HepG2 (cell line): ENCODE results near the gene ASB4. TPM values are rescaled to one million over a fixed set of nuclear protein-coding genes. Genes with fewer than 3 reads are reported as not detected.

Source experiments
- ATAC-seq: fragments of 200-7000 bp; cut with Tn5 transposase; 3 replicates; pipeline ENCODE4 v1.9.1; 2020; ENCODE audit warnings: mild to moderate bottlenecking, moderate library complexity
- BruUV-seq: library from RNA; stranded (reverse); fragments of 400-500 nt; replicated peaks from 2 replicates; lab custom pipeline; 2021; lab: Mats Ljungman, UMichigan
- CTCF ChIA-PET: fragments of 300-600 bp; formaldehyde crosslinking; extraction: SDS; loops from one replicate; lab custom pipeline; 2021; ENCODE audit warnings: low total read pairs, inconsistent platforms, low intra/inter-chr PET ratio; lab: Yijun Ruan, JAX
- POLR2A ChIA-PET: fragments of 350-600 bp; sonication (Branson Sonifier 250); formaldehyde crosslinking; loops from one replicate; lab custom pipeline; 2020; ENCODE audit warnings: antibody characterized with exemption, inconsistent platforms; lab: Yijun Ruan, JAX
- DNase-seq: peaks from one replicate; pipeline ENCODE4 v3.0.0-alpha.2; 2015; ENCODE audit warnings: low spot score
- FAIRE-seq: peaks from 3 replicates; lab custom pipeline; 2011; peaks lifted over from hg19 to GRCh38; lab: Jason Lieb, UNC
- H2AFZ ChIP-seq: one replicate; pipeline ENCODE4 v1.6.1; 2011; ENCODE audit warnings: low read length, inconsistent platforms
- H3K27ac ChIP-seq: fragments of 300-600 bp; 3 replicates; pipeline ENCODE4 v1.8.0; 2011; ENCODE audit warnings: mixed run types, mild to moderate bottlenecking, mixed read lengths, low read length, inconsistent platforms; ENCODE audit not compliant: insufficient read depth; ENCODE audit errors: extremely low read length
- H3K27me3 ChIP-seq, 2 experiments: fragments of 200-600 bp in 1 of 2; 2 replicates in 1 of 2; 3 replicates in 1 of 2; pipeline versions ENCODE4 v1.6.0 to v1.8.0; 2011; ENCODE audit warnings: low read length in 2 of 2, mild to moderate bottlenecking in 2 of 2, moderate library complexity in 2 of 2, inconsistent platforms in 1 of 2; ENCODE audit not compliant: insufficient read depth in 2 of 2, control insufficient read depth in 1 of 2
- H3K36me3 ChIP-seq, 2 experiments: fragments of 200-600 bp in 1 of 2; replicated peaks in 1 of 2; 2 replicates in 1 of 2; 3 replicates in 1 of 2; pipeline versions ENCODE4 v1.5.1 to v1.8.0; 2011; ENCODE audit warnings: low read length in 2 of 2, inconsistent platforms in 1 of 2; ENCODE audit not compliant: insufficient read depth in 2 of 2, control insufficient read depth in 1 of 2
- H3K4me1 ChIP-seq: 2 replicates; pipeline ENCODE4 v1.5.1; 2012; ENCODE audit warnings: low read length, inconsistent platforms; ENCODE audit not compliant: insufficient read depth
- H3K4me2 ChIP-seq: 2 replicates; pipeline ENCODE4 v1.6.0; 2011; ENCODE audit warnings: low read depth, low read length, inconsistent platforms
- H3K4me3 ChIP-seq, 3 experiments: fragments of 200-600 bp in 1 of 3; sonication (generic), shearing (Covaris generic) in 1 of 3; replicated peaks in 1 of 3; 2 replicates each; pipeline ENCODE4 v1.5.1; 2011 to 2016; ENCODE audit warnings: low read length in 3 of 3, inconsistent platforms in 2 of 3, low read depth in 2 of 3, mild to moderate bottlenecking in 2 of 3, control low read depth in 1 of 3, mixed read lengths in 1 of 3; ENCODE audit not compliant: insufficient read depth in 1 of 3
- H3K79me2 ChIP-seq: one replicate; pipeline ENCODE4 v1.6.1; 2011; ENCODE audit warnings: low read length, inconsistent platforms; ENCODE audit not compliant: insufficient read depth
- H3K9ac ChIP-seq: 2 replicates; pipeline ENCODE4 v1.6.0; 2011; ENCODE audit warnings: mild to moderate bottlenecking, low read depth, low read length, inconsistent platforms; ENCODE audit not compliant: insufficient read depth
- H3K9me3 ChIP-seq: 2 replicates; pipeline ENCODE4 v1.5.1; 2012; ENCODE audit warnings: mild to moderate bottlenecking, low read length
- H4K20me1 ChIP-seq: 2 replicates; pipeline ENCODE4 v1.6.0; 2011; ENCODE audit warnings: inconsistent platforms, mild to moderate bottlenecking, low read length, moderate library complexity; ENCODE audit not compliant: insufficient read depth
- FOXA1 ChIP-seq, 2 experiments: fragments of 450-650 bp in 1 of 2; sonication (generic) in 1 of 2; formaldehyde crosslinking in 1 of 2; IDR thresholded peaks; 2 replicates each; pipeline versions ENCODE4 v1.4.0 to v1.6.1; 2016 to 2020; ENCODE audit warnings: missing genetic modification reagents in 1 of 2
- JUND ChIP-seq: sonication (generic); formaldehyde crosslinking; IDR thresholded peaks from 2 replicates; pipeline ENCODE4 v1.8.0; 2022; ENCODE audit warnings: mild to moderate bottlenecking, missing genetic modification reagents
- SCMH1 ChIP-seq: sonication (generic); formaldehyde crosslinking; IDR thresholded peaks from 2 replicates; pipeline ENCODE4 v1.9.0; 2021; ENCODE audit warnings: missing genetic modification reagents, mild to moderate bottlenecking, borderline replicate concordance
- SKI ChIP-seq: fragments of 450-650 bp; IDR thresholded peaks from one replicate; pipeline ENCODE4 v1.6.1; 2018; ENCODE audit warnings: mild to moderate bottlenecking; ENCODE audit not compliant: partially characterized antibody
- TBX3 ChIP-seq: fragments of 450-650 bp; IDR thresholded peaks from 2 replicates; pipeline ENCODE4 v1.6.1; 2017; ENCODE audit warnings: antibody characterized with exemption, mild to moderate bottlenecking, inconsistent platforms, borderline replicate concordance
- ZFP36L2 ChIP-seq: sonication (generic); formaldehyde crosslinking; IDR thresholded peaks from 2 replicates; pipeline ENCODE4 v1.4.0; 2020; ENCODE audit warnings: missing genetic modification reagents
- ZFP90 ChIP-seq: sonication (generic); formaldehyde crosslinking; IDR thresholded peaks from 2 replicates; pipeline ENCODE4 v1.8.0; 2022; ENCODE audit warnings: missing genetic modification reagents, mild to moderate bottlenecking, inconsistent platforms, borderline replicate concordance
- WGBS: methylation state at CpG from one replicate; pipeline ENCODE4 v1.1.6; 2017; ENCODE audit warnings: low lambda C conversion rate; 5-methylcytosine and 5-hydroxymethylcytosine counted together
- in situ Hi-C: cut with HindIII; loops from 2 replicates; pipeline ENCODE4 v1.10.0; 2017; ENCODE audit warnings: low pct_unique_long_range_greater_than_20kb; ENCODE audit not compliant: extremely low pct_ligation_motif_present
- intact Hi-C: fragments of 100-400 bp; cut with micrococcal nuclease; formaldehyde crosslinking; loops from one replicate; pipeline ENCODE4 v1.10.0; 2022; ENCODE audit not compliant: unreplicated experiment
- polyA plus RNA-seq, 8 experiments: library from polyadenylated mRNA; depleted of rRNA in 3 of 8; stranded (reverse) in 7 of 8; unstranded in 1 of 8; fragments of >200 nt; fragmentation: Illumina TruSeq in 4 of 8; extraction: Trizol in 4 of 8; gene quantifications; 2 replicates each; pipeline versions ENCODE4 v1.2.1 to v1.2.3, GENCODE V29; 2011 to 2016; ENCODE audit warnings: low read depth in 4 of 8, missing spikeins in 1 of 8, mixed read lengths in 1 of 8; ENCODE audit not compliant: insufficient read depth in 1 of 8
- total RNA-seq, 5 experiments: library from RNA; depleted of rRNA; stranded (reverse); fragments of >200 nt; fragmentation: Illumina TruSeq; extraction: Trizol; gene quantifications; 2 replicates each; pipeline ENCODE4 v1.2.3, GENCODE V29; 2016; ENCODE audit warnings: low read depth in 1 of 5

The ASB4 gene
- total and polyA plus RNA-seq, 2 of the 13 experiments (the other 11 are each of a cell fraction or from before 2014, with no cell fraction given), result 1.1 to 4.0 TPM

GRCh38 chr7:95527776-95528250, 42.1 kb downstream of the ASB4 start:
- TF ChIP-seq JUND (CRISPR knock-in tag) (0 out of 2 replicates have a peak, but pooled peaks have one; percentile 16), SKI (no peak)
- BruUV-seq, result no TSS peak
- in situ Hi-C loops, result loop anchor here (5.0 to 25.0 kb wide), 2 partner anchors 159 to 334 kb away; no protein-coding TSS in a partner anchor
- CTCF ChIA-PET, result interaction anchor here (1.1 to 8.1 kb wide), 3 partner anchors 16 to 159 kb away, joined by 3 to 150 read pairs (median 10); no protein-coding TSS in a partner anchor
- no peak overlapping the region for H3K27ac ChIP-seq
- no peaks in the 10 kb centered on the region for H3K27me3 ChIP-seq
- H3K4me3 ChIP-seq, result no peak overlapping the region
- no peaks in the 10 kb centered on the region for H3K36me3 ChIP-seq
- no peaks in the 10 kb centered on the region for H3K9me3 ChIP-seq
- H3K4me1 ChIP-seq, result peaks cover 26% of the 10 kb centered on the region
- H4K20me1 ChIP-seq, result no peaks in the 10 kb centered on the region
- DNase-seq (no peak), ATAC-seq (peak; percentile 22; the same call in 1 of the 3 replicates), FAIRE-seq (no peak)
- H3K4me2 ChIP-seq, result no peak overlapping the region
- POLR2A ChIA-PET, result no interaction called here
- WGBS, result 51% methylated on average over 8 of the region's 23 CpGs
- H3K9ac ChIP-seq, result no peak overlapping the region
- intact Hi-C loops, result loop anchor here (1.0 to 2.0 kb wide), 2 partner anchors 17 to 158 kb away; no protein-coding TSS in a partner anchor
- no peaks in the 10 kb centered on the region for H3K79me2 ChIP-seq
- no peak overlapping the region for H2AFZ ChIP-seq

- H3K36me3 ChIP-seq, result no peaks in the 10 kb centered on the region
- peaks cover 26% of the 10 kb centered on the region for H3K4me1 ChIP-seq
- no peak overlapping the region for H3K27ac ChIP-seq
- no peak overlapping the region for H3K4me3 ChIP-seq
- no peak for FAIRE-seq
- no peak overlapping the region for H3K4me2 ChIP-seq
- in situ Hi-C loops (loop anchor here (5.0 to 25.0 kb wide), 2 partner anchors 158 to 333 kb away; no protein-coding TSS in a partner anchor), intact Hi-C loops (no loop called here)
- BruUV-seq, result no TSS peak
- no peaks in the 10 kb centered on the region for H3K79me2 ChIP-seq
- ChIA-PET CTCF (interaction anchor here (8.1 kb wide), 1 partner anchor 158 kb away, joined by 150 read pairs; no protein-coding TSS in a partner anchor), POLR2A (no interaction called here)
- TF ChIP-seq ZFP90 (CRISPR knock-in tag) (no peak), TBX3 (0 out of 2 replicates have a peak, but pooled peaks have one; percentile 19), FOXA1 (IDR thresholded peaks at IDR 0.05) (peak; percentile 34; the same call in 1 of the 2 replicates), FOXA1 (CRISPR knock-in tag; IDR thresholded peaks at IDR 0.05) (no peak), SCMH1 (CRISPR knock-in tag) (no peak), ZFP36L2 (CRISPR knock-in tag) (no peak)
- H3K27me3 ChIP-seq, result no peaks in the 10 kb centered on the region
- no peak for DNase-seq
- no peak for ATAC-seq
- no peaks in the 10 kb centered on the region for H3K9me3 ChIP-seq
- H2AFZ ChIP-seq, result no peak overlapping the region
- no peak overlapping the region for H3K9ac ChIP-seq
- WGBS, result 18% methylated on average over 1 of the region's 1 CpG
- H4K20me1 ChIP-seq, result no peaks in the 10 kb centered on the region
These were observed 44.0 kb downstream of the ASB4 start for GRCh38 chr7:95529701-95530100.
